Sigmoid colon (tissue), 7 donors: ENCODE results near the gene QPCTL. TPM values are rescaled to one million over a fixed set of nuclear protein-coding genes. Genes with fewer than 3 reads are reported as not detected.

ENCODE experiments used
- DNase-seq: peaks from one replicate; pipeline ENCODE4 v3.0.0-alpha.2; 2019
- H3K27ac ChIP-seq, 4 donors: fragments of 200-600 bp; sonication (generic); one replicate each; pipeline ENCODE4 v1.5.1; 2016 to 2019; ENCODE audit warnings: mild to moderate bottlenecking in 1 of 4
- H3K27me3 ChIP-seq, 3 donors: fragments of 200-600 bp; sonication (generic); one replicate each; pipeline ENCODE4 v1.5.1; 2019; ENCODE audit warnings: mild to moderate bottlenecking in 1 of 3
- H3K36me3 ChIP-seq, 4 donors: fragments of 200-600 bp; sonication (generic); one replicate each; pipeline ENCODE4 v1.5.1; 2016 to 2019
- H3K4me1 ChIP-seq, 4 donors: fragments of 200-600 bp; sonication (generic); one replicate each; pipeline ENCODE4 v1.5.1; 2017 to 2019
- H3K4me3 ChIP-seq, 4 donors: fragments of 200-600 bp; sonication (generic); one replicate each; pipeline ENCODE4 v1.5.1; 2017 to 2019; ENCODE audit warnings: mild to moderate bottlenecking in 2 of 4, moderate library complexity in 1 of 4
- H3K9me3 ChIP-seq, 4 donors: fragments of 200-600 bp in 3 of 4; sonication (generic) in 3 of 4; one replicate each; pipeline versions ENCODE4 v1.5.1 to v1.6.1; 2013 to 2019
- CTCF ChIP-seq, 4 experiments: fragments of 450-650 bp in 3 of 4; fragments of 200-600 bp in 1 of 4; IDR thresholded peaks; one replicate each; pipeline ENCODE4 v1.5.1; 2016 to 2019; ENCODE audit warnings: antibody characterized with exemption in 4 of 4, mild to moderate bottlenecking in 3 of 4, moderate library complexity in 2 of 4
- EP300 ChIP-seq, 4 donors: sonication (generic); formaldehyde crosslinking; IDR thresholded peaks; one replicate each; pipeline ENCODE4 v1.6.1; 2017; ENCODE audit warnings: antibody characterized with exemption in 4 of 4
- POLR2A ChIP-seq, 2 donors: fragments of 450-650 bp; IDR thresholded peaks; one replicate each; pipeline ENCODE4 v1.6.1; 2016; ENCODE audit warnings: antibody characterized with exemption in 2 of 2, mild to moderate bottlenecking in 2 of 2, moderate library complexity in 2 of 2
- POLR2AphosphoS5 ChIP-seq, 4 donors: sonication (generic); formaldehyde crosslinking; IDR thresholded peaks; one replicate each; pipeline ENCODE4 v1.6.1; 2017; ENCODE audit warnings: antibody characterized with exemption in 4 of 4
- WGBS, 2 donors: extraction: QIAGEN DNeasy Blood & Tissue Kit; methylation state at CpG; one replicate each; pipeline ENCODE4 v1.1.7; 2013; 5-methylcytosine and 5-hydroxymethylcytosine counted together
- intact Hi-C: fragments of 100-400 bp; cut with DNase I; formaldehyde crosslinking; loops from one replicate; pipeline ENCODE4 v1.15.1; 2023
- polyA plus RNA-seq, 3 donors: library from polyadenylated mRNA; stranded (reverse); fragments of 200-250 nt; gene quantifications; one replicate each; pipeline ENCODE4 v1.2.3, GENCODE V29; 2013
- total RNA-seq, 4 donors: library from RNA; depleted of rRNA; stranded (reverse); fragments of >200 nt; gene quantifications; one replicate each; pipeline ENCODE4 v1.1.0, GENCODE V29; 2016
- donor health status: healthy with polysubstance abuse.
- donor health status: Bipolar disorder and iron deficiency.
- donor health status: healthy.

QPCTL gene
- total and polyA plus RNA-seq, 7 donors, result 1.2 to 7.6 (median 2.4) TPM

- Histone ChIP-seq H3K27me3 (peaks cover 10 to 60% (median 59%) of the 10 kb centered on the region in 3 donors), H3K9me3 (no peaks in the 10 kb centered on the region), H3K27ac (no peak overlapping the region), H3K4me1 (peaks cover 0 to 10% (median 9%) of the 10 kb centered on the region in 4 donors), H3K4me3 (no peak overlapping the region), H3K36me3 (no peaks in the 10 kb centered on the region)
- intact Hi-C loops, result no loop called here
- DNase-seq, result no peak
- 92 to 98% methylated on average over 1 of the region's 1 CpG for WGBS, 2 donors
- TF ChIP-seq CTCF (IDR thresholded peaks at IDR 0.05), result no peak
- no peak for TF ChIP-seq EP300 (IDR thresholded peaks at IDR 0.05)
- TF ChIP-seq POLR2A (IDR thresholded peaks at IDR 0.05), result no peak
- TF ChIP-seq POLR2AphosphoS5 (IDR thresholded peaks at IDR 0.05), result no peak
Observed at GRCh38 chr19:45663800-45664199, 28.7 kb upstream of the QPCTL start.

GRCh38 chr19:45664575-45664974 is 27.9 kb upstream of the QPCTL start:
- H3K27ac ChIP-seq, result no peak overlapping the region
- H3K4me3 ChIP-seq, result no peak overlapping the region
- H3K4me1 ChIP-seq, result peaks cover 0 to 18% (median 16%) of the 10 kb centered on the region in 4 donors
- no peak for DNase-seq
- H3K36me3 ChIP-seq, result no peaks in the 10 kb centered on the region
- intact Hi-C loops, result no loop called here
- 47 to 76% methylated on average over 7 of the region's 7 CpGs for WGBS, 2 donors
- H3K27me3 ChIP-seq, result peaks cover 18 to 64% (median 64%) of the 10 kb centered on the region in 3 donors
- TF ChIP-seq CTCF (IDR thresholded peaks at IDR 0.05) (no peak), POLR2AphosphoS5 (IDR thresholded peaks at IDR 0.05) (no peak), POLR2A (IDR thresholded peaks at IDR 0.05) (no peak)
- no peaks in the 10 kb centered on the region for H3K9me3 ChIP-seq

GRCh38 chr19:45667620-45668341 is 24.7 kb upstream of the QPCTL start, which contains the start of gene GIPR:
Gene GIPR (plus strand): TSS chr19:45668221. CDS start chr19:45669521, 1,300 bp downstream.
- Histone ChIP-seq H3K4me3 (peak within 1 kb of the TSS in 3 of 4 donors; percentile 10 to 34 (median 23)), H3K27ac (no peak within 1 kb of the TSS), H3K4me1 (peaks cover 0 to 27% (median 17%) of the 10 kb centered on the region in 4 donors), H3K27me3 (peaks cover 38 to 94% (median 87%) of the 10 kb centered on the region in 3 donors), H3K36me3 (no peaks in the 10 kb centered on the region), H3K9me3 (no peaks in the 10 kb centered on the region)
- no peak for DNase-seq
- WGBS, 2 donors, result 8 to 15% methylated on average over 15 of the region's 15 CpGs
- intact Hi-C loops, result no loop called here
- TF ChIP-seq POLR2AphosphoS5 (IDR thresholded peaks at IDR 0.05) (no peak), POLR2A (IDR thresholded peaks at IDR 0.05) (peak in 1 of 2 donors; percentile 18), EP300 (IDR thresholded peaks at IDR 0.05) (no peak)

GRCh38 chr19:45668342-45668871 is 24.1 kb upstream of the QPCTL start:
- WGBS, 2 donors, result 1 to 2% methylated on average over 19 of the region's 19 CpGs
- Histone ChIP-seq H3K27ac (no peak overlapping the region), H3K27me3 (peaks cover 38 to 95% (median 87%) of the 10 kb centered on the region in 3 donors), H3K9me3 (no peaks in the 10 kb centered on the region), H3K4me1 (peaks cover 0 to 27% (median 17%) of the 10 kb centered on the region in 4 donors), H3K36me3 (no peaks in the 10 kb centered on the region), H3K4me3 (peak overlapping the region in 3 of 4 donors; percentile 10 to 34 (median 23))
- DNase-seq, result no peak
- intact Hi-C loops, result no loop called here
- no peak for TF ChIP-seq EP300 (IDR thresholded peaks at IDR 0.05)
- no peak for TF ChIP-seq POLR2AphosphoS5 (IDR thresholded peaks at IDR 0.05)
- no peak for TF ChIP-seq POLR2A (IDR thresholded peaks at IDR 0.05)
- no peak for TF ChIP-seq CTCF (IDR thresholded peaks at IDR 0.05)

- Histone ChIP-seq H3K4me1 (peaks cover 0 to 27% (median 17%) of the 10 kb centered on the region in 4 donors), H3K4me3 (no peak overlapping the region), H3K36me3 (no peaks in the 10 kb centered on the region), H3K9me3 (no peaks in the 10 kb centered on the region), H3K27ac (no peak overlapping the region), H3K27me3 (peaks cover 38 to 97% (median 72%) of the 10 kb centered on the region in 3 donors)
- no peak for DNase-seq
- intact Hi-C loops, result no loop called here
- WGBS, 2 donors, result 5 to 12% methylated on average over 42 of the region's 42 CpGs
- TF ChIP-seq POLR2AphosphoS5 (IDR thresholded peaks at IDR 0.05), result no peak
- no peak for TF ChIP-seq EP300 (IDR thresholded peaks at IDR 0.05)
- no peak for TF ChIP-seq POLR2A (IDR thresholded peaks at IDR 0.05)
- TF ChIP-seq CTCF (IDR thresholded peaks at IDR 0.05), result no peak
Observed at GRCh38 chr19:45670670-45671453, 21.6 kb upstream of the QPCTL start.
